Panc1 (cell line): Measurements from ENCODE around the gene SSR1. TPM values are rescaled to one million over a fixed set of nuclear protein-coding genes. Genes with fewer than 3 reads are reported as not detected.

Source experiments
- ATAC-seq: fragments of 200-7000 bp; cut with Tn5 transposase; 2 replicates; pipeline ENCODE4 v1.9.1; 2020; ENCODE audit warnings: mild to moderate bottlenecking, moderate library complexity
- BruUV-seq: library from RNA; stranded (reverse); fragments of 400-500 nt; replicated peaks from 2 replicates; lab custom pipeline; 2021; lab: Mats Ljungman, UMichigan
- CTCF ChIA-PET: fragments of 300-600 bp; sonication (Branson Sonifier 250); formaldehyde crosslinking; loops from one replicate; lab custom pipeline; 2022; ENCODE audit warnings: antibody characterized with exemption; lab: Charles Lee
- POLR2A ChIA-PET: fragments of 300-600 bp; sonication (Branson Sonifier 250); formaldehyde crosslinking; loops from one replicate; lab custom pipeline; 2022; ENCODE audit warnings: antibody characterized with exemption; lab: Charles Lee
- DNase-seq: peaks from one replicate; pipeline ENCODE4 v3.0.0-alpha.2; 2010; ENCODE audit warnings: low read depth, low spot score
- H3K27ac ChIP-seq: 2 replicates; pipeline ENCODE4 v1.5.1; 2011; ENCODE audit warnings: mild to moderate bottlenecking, low read length, inconsistent platforms
- H3K27me3 ChIP-seq: fragments of 200-500 bp; sonication (Bioruptor generic); 2 replicates; pipeline ENCODE4 v1.6.0; 2014; ENCODE audit warnings: low read length, inconsistent platforms; ENCODE audit not compliant: control insufficient read depth, insufficient read depth
- H3K36me3 ChIP-seq: fragments of 200-500 bp; sonication (Bioruptor generic); 2 replicates; pipeline ENCODE4 v1.5.1; 2014; ENCODE audit warnings: inconsistent platforms, mild to moderate bottlenecking, low read length, moderate library complexity; ENCODE audit not compliant: control insufficient read depth, insufficient read depth
- H3K4me1 ChIP-seq: 2 replicates; pipeline ENCODE4 v1.5.1; 2011; ENCODE audit warnings: inconsistent platforms, mild to moderate bottlenecking, low read length, moderate library complexity; ENCODE audit not compliant: control insufficient read depth, insufficient read depth
- H3K4me3 ChIP-seq, 2 experiments: 2 replicates each; pipeline ENCODE4 v1.5.1; 2011 to 2012; ENCODE audit warnings: low read depth in 2 of 2, low read length in 2 of 2, mild to moderate bottlenecking in 2 of 2, inconsistent platforms in 1 of 2, moderate library complexity in 1 of 2
- H3K9me3 ChIP-seq: fragments of 200-500 bp; sonication (Bioruptor generic); 2 replicates; pipeline ENCODE4 v1.5.1; 2014; ENCODE audit warnings: low read depth, mild to moderate bottlenecking, inconsistent platforms, low read length, moderate library complexity; ENCODE audit not compliant: control insufficient read depth, insufficient read depth
- POLR2AphosphoS5 ChIP-seq: IDR thresholded peaks from 2 replicates; pipeline ENCODE4 v1.6.1; 2012; ENCODE audit warnings: mild to moderate bottlenecking, low read depth, low read length, moderate library complexity
- SIN3A ChIP-seq: IDR thresholded peaks from 2 replicates; pipeline ENCODE4 v1.6.1; 2012; ENCODE audit warnings: low read depth, mild to moderate bottlenecking, low read length, moderate library complexity, borderline replicate concordance; ENCODE audit not compliant: insufficient read depth
- TCF7L2 ChIP-seq: IDR thresholded peaks from 2 replicates; pipeline ENCODE4 v1.6.1; 2011; ENCODE audit warnings: mild to moderate bottlenecking, low read depth, low read length, inconsistent platforms
- in situ Hi-C: cut with HindIII; loops from 2 replicates; pipeline ENCODE4 v1.10.0; 2016; ENCODE audit warnings: low sequenced_read_pairs, low pct_unique_long_range_greater_than_20kb
- intact Hi-C: fragments of 100-400 bp; cut with micrococcal nuclease; formaldehyde crosslinking; loops from one replicate; pipeline ENCODE4 v1.10.0; 2022; ENCODE audit not compliant: unreplicated experiment
- total RNA-seq: library from RNA; stranded (reverse); gene quantifications from one replicate; pipeline ENCODE4 v1.2.1, GENCODE V29; 2021; ENCODE audit not compliant: unreplicated experiment
- TF ChIP-seq, protein P1 (sequence below), 2 experiments: IDR thresholded peaks; 2 replicates each; pipeline ENCODE4 v1.6.1; 2011 to 2012; ENCODE audit warnings: low read depth in 2 of 2, control low read depth in 1 of 2, low read length in 1 of 2, mild to moderate bottlenecking in 1 of 2, moderate library complexity in 1 of 2; ENCODE audit not compliant: insufficient read depth in 1 of 2
- TF ChIP-seq, protein P2 (sequence below): fragments of 450-650 bp; IDR thresholded peaks from 2 replicates; pipeline ENCODE4 v1.5.1; 2017; ENCODE audit warnings: mild to moderate bottlenecking

The SSR1 gene
- total RNA-seq, 1 experiment from 2014 or later = 119 TPM

DNA sequence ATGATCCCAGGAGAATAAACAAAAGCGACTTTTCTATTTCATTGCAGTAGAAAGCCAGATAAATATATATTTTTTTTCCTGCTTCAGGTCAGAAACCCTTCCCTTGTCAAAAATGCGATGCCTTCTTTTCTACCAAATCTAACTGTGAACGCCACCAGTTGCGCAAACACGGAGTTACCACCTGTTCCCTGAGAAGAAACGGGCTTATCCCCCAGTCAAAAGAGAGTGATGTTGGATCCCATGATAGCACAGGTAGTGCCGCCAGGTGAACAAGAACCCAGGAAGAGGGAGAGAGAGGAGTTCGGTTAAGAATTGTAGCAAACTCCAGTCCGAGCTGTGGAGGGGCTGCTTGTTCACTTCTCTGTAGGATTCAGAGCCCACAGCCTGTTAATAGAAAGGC is 72.6 kb downstream of the SSR1 start:
- Histone ChIP-seq H3K9me3 (no peaks in the 10 kb centered on the region), H3K27ac (no peak overlapping the region), H3K4me3 (no peak overlapping the region), H3K27me3 (no peaks in the 10 kb centered on the region), H3K4me1 (peaks cover 13% of the 10 kb centered on the region), H3K36me3 (peaks cover 6% of the 10 kb centered on the region; the same call in 1 of the 2 replicates)
- in situ Hi-C loops (no loop called here), intact Hi-C loops (loop anchor here (5.0 kb wide), 2 partner anchors 128 to 563 kb away; no protein-coding TSS in a partner anchor)
- DNase-seq (no peak), ATAC-seq (no peak)
- no peak for TF ChIP-seq SIN3A
- TF ChIP-seq POLR2AphosphoS5 = no peak
- no peak for TF ChIP-seq TCF7L2
- TF ChIP-seq, protein P1, sequence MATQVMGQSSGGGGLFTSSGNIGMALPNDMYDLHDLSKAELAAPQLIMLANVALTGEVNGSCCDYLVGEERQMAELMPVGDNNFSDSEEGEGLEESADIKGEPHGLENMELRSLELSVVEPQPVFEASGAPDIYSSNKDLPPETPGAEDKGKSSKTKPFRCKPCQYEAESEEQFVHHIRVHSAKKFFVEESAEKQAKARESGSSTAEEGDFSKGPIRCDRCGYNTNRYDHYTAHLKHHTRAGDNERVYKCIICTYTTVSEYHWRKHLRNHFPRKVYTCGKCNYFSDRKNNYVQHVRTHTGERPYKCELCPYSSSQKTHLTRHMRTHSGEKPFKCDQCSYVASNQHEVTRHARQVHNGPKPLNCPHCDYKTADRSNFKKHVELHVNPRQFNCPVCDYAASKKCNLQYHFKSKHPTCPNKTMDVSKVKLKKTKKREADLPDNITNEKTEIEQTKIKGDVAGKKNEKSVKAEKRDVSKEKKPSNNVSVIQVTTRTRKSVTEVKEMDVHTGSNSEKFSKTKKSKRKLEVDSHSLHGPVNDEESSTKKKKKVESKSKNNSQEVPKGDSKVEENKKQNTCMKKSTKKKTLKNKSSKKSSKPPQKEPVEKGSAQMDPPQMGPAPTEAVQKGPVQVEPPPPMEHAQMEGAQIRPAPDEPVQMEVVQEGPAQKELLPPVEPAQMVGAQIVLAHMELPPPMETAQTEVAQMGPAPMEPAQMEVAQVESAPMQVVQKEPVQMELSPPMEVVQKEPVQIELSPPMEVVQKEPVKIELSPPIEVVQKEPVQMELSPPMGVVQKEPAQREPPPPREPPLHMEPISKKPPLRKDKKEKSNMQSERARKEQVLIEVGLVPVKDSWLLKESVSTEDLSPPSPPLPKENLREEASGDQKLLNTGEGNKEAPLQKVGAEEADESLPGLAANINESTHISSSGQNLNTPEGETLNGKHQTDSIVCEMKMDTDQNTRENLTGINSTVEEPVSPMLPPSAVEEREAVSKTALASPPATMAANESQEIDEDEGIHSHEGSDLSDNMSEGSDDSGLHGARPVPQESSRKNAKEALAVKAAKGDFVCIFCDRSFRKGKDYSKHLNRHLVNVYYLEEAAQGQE (IDR thresholded peaks at IDR 0.05; ENCODE audit: insufficient read depth in 1 of 2, low read depth in 2 of 2, low read length in 1 of 2) = no peak
- TF ChIP-seq, protein P2, sequence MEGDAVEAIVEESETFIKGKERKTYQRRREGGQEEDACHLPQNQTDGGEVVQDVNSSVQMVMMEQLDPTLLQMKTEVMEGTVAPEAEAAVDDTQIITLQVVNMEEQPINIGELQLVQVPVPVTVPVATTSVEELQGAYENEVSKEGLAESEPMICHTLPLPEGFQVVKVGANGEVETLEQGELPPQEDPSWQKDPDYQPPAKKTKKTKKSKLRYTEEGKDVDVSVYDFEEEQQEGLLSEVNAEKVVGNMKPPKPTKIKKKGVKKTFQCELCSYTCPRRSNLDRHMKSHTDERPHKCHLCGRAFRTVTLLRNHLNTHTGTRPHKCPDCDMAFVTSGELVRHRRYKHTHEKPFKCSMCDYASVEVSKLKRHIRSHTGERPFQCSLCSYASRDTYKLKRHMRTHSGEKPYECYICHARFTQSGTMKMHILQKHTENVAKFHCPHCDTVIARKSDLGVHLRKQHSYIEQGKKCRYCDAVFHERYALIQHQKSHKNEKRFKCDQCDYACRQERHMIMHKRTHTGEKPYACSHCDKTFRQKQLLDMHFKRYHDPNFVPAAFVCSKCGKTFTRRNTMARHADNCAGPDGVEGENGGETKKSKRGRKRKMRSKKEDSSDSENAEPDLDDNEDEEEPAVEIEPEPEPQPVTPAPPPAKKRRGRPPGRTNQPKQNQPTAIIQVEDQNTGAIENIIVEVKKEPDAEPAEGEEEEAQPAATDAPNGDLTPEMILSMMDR = no peak
- ChIA-PET POLR2A (no interaction called here), CTCF (no interaction called here)
- no TSS peak for BruUV-seq

DNA sequence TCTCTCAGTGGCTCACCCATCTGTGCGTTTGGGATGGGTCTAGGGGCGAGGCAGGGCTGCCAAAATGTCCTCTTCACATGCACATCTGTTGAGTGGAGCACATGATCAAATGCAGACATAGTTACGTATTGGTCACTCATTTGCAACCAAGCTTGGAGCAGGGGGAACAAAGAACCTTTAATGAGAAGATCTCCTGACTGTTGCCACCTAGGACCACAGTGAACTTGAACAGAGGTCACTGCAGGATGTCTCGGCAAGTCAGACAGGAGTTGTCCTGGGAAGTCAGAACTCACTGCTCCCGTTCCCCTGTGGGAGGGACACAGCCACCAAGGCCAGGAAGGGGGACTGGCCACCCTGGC is 73.4 kb downstream of the SSR1 start:
- Histone ChIP-seq H3K4me1 (peaks cover 13% of the 10 kb centered on the region), H3K36me3 (peaks cover 7% of the 10 kb centered on the region; the same call in 1 of the 2 replicates), H3K27ac (no peak overlapping the region), H3K9me3 (no peaks in the 10 kb centered on the region), H3K4me3 (no peak overlapping the region), H3K27me3 (no peaks in the 10 kb centered on the region)
- intact Hi-C loops (loop anchor here (5.0 kb wide), 1 partner anchor 682 kb away; no protein-coding TSS in a partner anchor), in situ Hi-C loops (no loop called here)
- ATAC-seq = no peak
- DNase-seq = no peak
- no TSS peak for BruUV-seq
- ChIA-PET CTCF (no interaction called here), POLR2A (no interaction called here)
- TF ChIP-seq SIN3A (no peak), TCF7L2 (no peak), POLR2AphosphoS5 (no peak)
- TF ChIP-seq, protein P1 (IDR thresholded peaks at IDR 0.05; ENCODE audit: insufficient read depth in 1 of 2, low read depth in 2 of 2, low read length in 1 of 2) = no peak
- TF ChIP-seq, protein P2 = no peak
